Body of pancreas (tissue), 4 donors: Measurements from ENCODE around the gene DDIAS. TPM values are rescaled to one million over a fixed set of nuclear protein-coding genes. Genes with fewer than 3 reads are reported as not detected.
"Not testable (repeated sequence)": the region's sequence is repeated elsewhere in the genome, so short reads cannot be mapped to it uniquely, and the experiment has no call there.

Source experiments
- ATAC-seq: fragments of 150-250 bp; one replicate; pipeline ENCODE4 v1.9.1; 2016
- DNase-seq, 4 donors: peaks; one replicate each; pipeline ENCODE4 v3.0.0-alpha.2; 2019
- H3K27ac ChIP-seq, 4 donors: fragments of 200-600 bp; sonication (generic); 1 replicate in 3 of 4; 2 replicates in 1 of 4; pipeline versions ENCODE4 v1.5.1 to v1.6.1; 2016 to 2019; ENCODE audit warnings: mild to moderate bottlenecking in 1 of 4, mixed read lengths in 1 of 4, moderate library complexity in 1 of 4
- H3K27me3 ChIP-seq, 2 donors: fragments of 200-600 bp; sonication (generic); one replicate each; pipeline ENCODE4 v1.6.0; 2016; ENCODE audit warnings: mild to moderate bottlenecking in 1 of 2
- H3K36me3 ChIP-seq, 2 donors: fragments of 200-600 bp; sonication (generic); replicated peaks in 1 of 2; 2 replicates each; pipeline ENCODE4 v1.5.1; 2016; ENCODE audit warnings: low read depth in 2 of 2; ENCODE audit not compliant: insufficient read depth in 1 of 2
- H3K4me1 ChIP-seq: fragments of 200-600 bp; sonication (generic); one replicate; pipeline ENCODE4 v1.6.0; 2016
- H3K4me3 ChIP-seq, 2 donors: fragments of 200-600 bp; sonication (generic); 1 replicate in 1 of 2; 2 replicates in 1 of 2; pipeline ENCODE4 v1.5.1; 2016 to 2019
- H3K9me3 ChIP-seq, 3 donors: fragments of 200-600 bp; sonication (generic); 1 replicate in 2 of 3; 2 replicates in 1 of 3; pipeline ENCODE4 v1.5.1; 2016
- POLR2A ChIP-seq, 3 donors: fragments of 450-650 bp; IDR thresholded peaks; one replicate each; pipeline ENCODE4 v1.6.1; 2016; ENCODE audit warnings: antibody characterized with exemption in 3 of 3, mild to moderate bottlenecking in 2 of 3
- WGBS, 2 donors: methylation state at CpG; one replicate each; pipeline ENCODE4 v1.1.5; 2017; 5-methylcytosine and 5-hydroxymethylcytosine counted together
- intact Hi-C: fragments of 100-400 bp; cut with DNase I; formaldehyde crosslinking; loops from one replicate; pipeline ENCODE4 v1.15.1; 2023
- total RNA-seq, 2 donors: library from RNA; depleted of rRNA; stranded (reverse); fragments of >200 nt; gene quantifications; one replicate each; pipeline ENCODE4 v1.1.0, GENCODE V29; 2016
- TF ChIP-seq, protein P1 (sequence below), 7 experiments: fragments of 450-650 bp in 4 of 7; fragments of 200-600 bp in 3 of 7; sonication (generic) in 3 of 7; IDR thresholded peaks; one replicate each; pipeline ENCODE4 v1.5.1; 2016 to 2019; ENCODE audit warnings: antibody characterized with exemption in 7 of 7

The DDIAS gene
- total RNA-seq, 2 donors from 2014 or later = not detected

DNA sequence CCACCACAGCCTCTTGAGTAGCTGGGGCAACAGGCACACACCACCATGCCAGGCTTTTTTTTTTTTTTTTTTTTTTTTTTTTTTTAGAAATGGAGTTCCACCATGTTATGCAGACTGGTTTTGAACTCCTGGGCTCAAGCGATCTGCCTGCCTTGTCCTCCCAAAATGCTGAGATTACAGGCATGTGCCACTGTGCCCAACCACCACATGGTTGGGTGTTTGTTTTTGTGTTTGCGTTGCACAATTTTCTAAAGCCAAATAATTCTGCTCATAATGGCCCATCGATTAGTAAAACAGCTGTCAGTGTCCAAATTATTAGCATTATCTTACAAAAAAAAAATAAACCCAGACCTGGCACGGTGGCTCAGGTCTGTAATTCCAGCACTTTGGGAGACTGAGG is 65.8 kb downstream of the DDIAS start:
- TF ChIP-seq POLR2A (IDR thresholded peaks at IDR 0.05) = no peak
- TF ChIP-seq, protein P1, sequence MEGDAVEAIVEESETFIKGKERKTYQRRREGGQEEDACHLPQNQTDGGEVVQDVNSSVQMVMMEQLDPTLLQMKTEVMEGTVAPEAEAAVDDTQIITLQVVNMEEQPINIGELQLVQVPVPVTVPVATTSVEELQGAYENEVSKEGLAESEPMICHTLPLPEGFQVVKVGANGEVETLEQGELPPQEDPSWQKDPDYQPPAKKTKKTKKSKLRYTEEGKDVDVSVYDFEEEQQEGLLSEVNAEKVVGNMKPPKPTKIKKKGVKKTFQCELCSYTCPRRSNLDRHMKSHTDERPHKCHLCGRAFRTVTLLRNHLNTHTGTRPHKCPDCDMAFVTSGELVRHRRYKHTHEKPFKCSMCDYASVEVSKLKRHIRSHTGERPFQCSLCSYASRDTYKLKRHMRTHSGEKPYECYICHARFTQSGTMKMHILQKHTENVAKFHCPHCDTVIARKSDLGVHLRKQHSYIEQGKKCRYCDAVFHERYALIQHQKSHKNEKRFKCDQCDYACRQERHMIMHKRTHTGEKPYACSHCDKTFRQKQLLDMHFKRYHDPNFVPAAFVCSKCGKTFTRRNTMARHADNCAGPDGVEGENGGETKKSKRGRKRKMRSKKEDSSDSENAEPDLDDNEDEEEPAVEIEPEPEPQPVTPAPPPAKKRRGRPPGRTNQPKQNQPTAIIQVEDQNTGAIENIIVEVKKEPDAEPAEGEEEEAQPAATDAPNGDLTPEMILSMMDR (IDR thresholded peaks at IDR 0.05) = no peak
- Histone ChIP-seq H3K27me3 (no peaks in the 10 kb centered on the region), H3K9me3 (no peaks in the 10 kb centered on the region), H3K4me1 (no peaks in the 10 kb centered on the region), H3K36me3 (no peaks in the 10 kb centered on the region), H3K4me3 (no peak overlapping the region), H3K27ac (no peak overlapping the region)
- WGBS, 2 donors = 86 to 97% methylated on average over 4 of the region's 4 CpGs
- DNase-seq (no peak), ATAC-seq (no peak)
- intact Hi-C loops = no loop called here

DNA sequence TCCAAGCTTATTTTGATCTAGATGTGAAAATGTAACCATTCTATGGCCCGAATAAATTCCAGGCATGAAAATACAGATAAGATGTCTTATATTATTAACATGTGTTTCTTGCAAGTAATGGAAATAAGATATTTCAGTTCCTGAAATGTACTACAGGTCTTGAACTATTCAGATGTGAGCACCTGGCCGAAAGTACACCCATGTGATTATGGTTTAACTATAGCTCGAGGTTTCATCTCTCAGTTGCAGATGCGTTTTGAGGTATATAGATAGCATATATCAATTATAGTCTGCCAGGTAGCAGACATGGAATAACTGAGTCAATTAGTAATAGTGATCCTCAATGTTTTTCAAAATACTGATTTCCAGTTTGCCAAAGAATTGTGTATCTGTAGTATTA is 68.3 kb downstream of the DDIAS start:
- TF ChIP-seq, protein P1 (IDR thresholded peaks at IDR 0.05) = no peak
- no peak for TF ChIP-seq POLR2A (IDR thresholded peaks at IDR 0.05)
- 81 to 84% methylated on average over 4 of the region's 4 CpGs for WGBS, 2 donors
- Histone ChIP-seq H3K27ac (no peak overlapping the region), H3K4me1 (no peaks in the 10 kb centered on the region), H3K27me3 (no peaks in the 10 kb centered on the region), H3K9me3 (no peaks in the 10 kb centered on the region), H3K4me3 (no peak overlapping the region), H3K36me3 (no peaks in the 10 kb centered on the region)
- intact Hi-C loops = no loop called here
- no peak for DNase-seq
- no peak for ATAC-seq

DNA sequence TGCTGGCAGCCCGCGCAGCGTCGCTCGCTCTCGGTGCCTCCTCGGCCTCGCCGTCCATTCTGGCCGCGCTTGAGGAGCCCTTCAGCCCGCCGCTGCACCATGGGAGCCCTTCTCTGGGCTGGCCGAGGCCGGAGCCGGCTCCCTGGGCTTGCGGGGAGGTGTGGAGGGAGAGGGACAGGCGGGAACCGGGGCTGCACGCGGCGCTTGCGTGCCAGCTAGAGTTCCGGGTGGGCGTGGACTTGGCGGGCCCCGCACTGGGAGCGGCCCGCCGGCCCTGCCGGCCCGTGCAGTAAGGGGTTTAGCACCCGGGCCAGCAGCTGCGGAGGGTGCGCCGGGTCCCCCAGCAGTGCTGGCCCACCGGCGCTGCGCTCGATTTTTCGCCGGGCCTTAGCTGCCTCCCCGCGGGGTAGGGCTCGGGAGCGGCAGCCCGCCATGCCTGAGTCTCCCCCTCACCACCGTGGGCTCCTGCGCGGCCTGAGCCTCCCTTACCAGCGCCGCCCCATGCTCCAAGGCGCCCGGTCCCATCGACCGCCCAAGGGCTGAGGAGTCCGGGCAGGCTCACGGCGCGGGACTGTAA is 69.1 kb downstream of the DDIAS start:
- 88 to 93% methylated on average over 13 to 58 of the region's 60 CpGs for WGBS, 2 donors
- not testable (repeated sequence) for ATAC-seq

DNA sequence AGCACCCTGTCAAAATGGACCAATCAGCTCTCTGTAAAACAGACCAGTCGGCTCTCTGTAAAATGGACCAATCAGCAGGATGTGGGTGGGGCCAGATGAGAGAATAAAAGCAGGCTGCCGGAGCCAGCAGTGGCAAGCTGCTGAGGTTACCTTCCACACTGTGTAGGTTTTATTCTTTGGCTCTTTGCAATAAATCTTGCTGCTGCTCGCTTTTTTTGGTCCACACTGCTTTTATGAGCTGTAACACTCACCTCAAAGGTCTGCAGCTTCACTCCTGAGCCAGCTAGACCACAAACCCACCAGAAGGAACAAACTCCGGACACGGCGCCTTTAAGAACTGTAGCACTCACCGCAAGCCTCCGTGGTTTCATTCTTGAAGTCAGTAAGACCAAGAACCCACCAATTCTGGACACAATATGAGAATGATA is 70.0 kb downstream of the DDIAS start:
- H3K27me3 ChIP-seq, H3K4me3 ChIP-seq, DNase-seq, H3K4me1 ChIP-seq, H3K9me3 ChIP-seq, H3K27ac ChIP-seq, intact Hi-C loops, ATAC-seq, H3K36me3 ChIP-seq: not testable (repeated sequence)
- peak in 1 of 3 donors; percentile 25 for TF ChIP-seq POLR2A (IDR thresholded peaks at IDR 0.05)
- 91 to 92% methylated on average over 8 of the region's 8 CpGs for WGBS, 2 donors

More for the DNA sequence above, 69.1 kb downstream of the DDIAS start:
- H3K4me1 ChIP-seq, intact Hi-C loops, H3K27ac ChIP-seq, H3K9me3 ChIP-seq, DNase-seq, H3K36me3 ChIP-seq, H3K4me3 ChIP-seq, H3K27me3 ChIP-seq: not testable (repeated sequence)

DNA sequence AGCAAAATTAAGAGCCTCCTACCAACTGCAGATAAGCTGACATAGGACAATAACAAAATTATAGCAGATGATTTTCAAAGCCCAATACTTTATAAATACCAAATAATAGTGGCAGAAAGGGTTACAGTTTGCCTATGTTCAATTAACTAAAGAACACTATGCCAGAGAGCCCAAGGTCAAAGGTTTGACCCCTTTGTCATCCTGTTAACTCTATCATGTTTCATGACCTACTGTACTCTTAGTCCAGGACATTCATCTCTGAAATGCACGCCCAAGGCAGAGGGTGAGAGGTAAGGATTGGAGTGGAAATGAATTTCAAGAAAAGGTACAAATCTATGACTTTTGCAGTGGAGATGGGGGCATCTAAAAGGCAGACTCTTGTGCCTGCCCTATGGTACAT is 70.6 kb downstream of the DDIAS start:
- Histone ChIP-seq H3K36me3 (no peaks in the 10 kb centered on the region), H3K9me3 (no peaks in the 10 kb centered on the region), H3K27me3 (no peaks in the 10 kb centered on the region), H3K27ac (no peak overlapping the region), H3K4me3 (no peak overlapping the region), H3K4me1 (no peaks in the 10 kb centered on the region)
- no peak for ATAC-seq
- intact Hi-C loops = no loop called here
- DNase-seq = no peak
- 65 to 85% methylated on average over 1 of the region's 1 CpG for WGBS, 2 donors
- TF ChIP-seq, protein P1 (IDR thresholded peaks at IDR 0.05) = no peak
- no peak for TF ChIP-seq POLR2A (IDR thresholded peaks at IDR 0.05)

DNA sequence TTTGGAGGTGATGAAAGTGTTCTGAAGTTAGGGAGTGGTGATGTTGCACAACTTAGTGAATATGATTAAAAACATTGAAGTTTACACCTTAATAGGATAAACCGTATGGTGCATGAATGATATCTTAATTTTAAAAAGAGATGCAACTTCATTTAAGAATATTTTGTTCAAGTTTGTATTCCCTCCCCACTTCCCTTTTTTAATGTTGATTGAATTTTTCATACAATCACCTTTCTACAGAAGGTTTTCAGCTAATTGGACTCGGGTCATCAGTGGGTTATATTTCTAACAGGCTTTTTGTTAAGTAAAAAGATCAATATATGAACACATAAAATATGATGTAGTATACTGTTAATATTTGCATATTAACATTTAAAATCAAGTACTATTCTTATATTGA is 72.6 kb downstream of the DDIAS start:
- Histone ChIP-seq H3K9me3 (no peaks in the 10 kb centered on the region), H3K4me3 (no peak overlapping the region), H3K27ac (no peak overlapping the region), H3K4me1 (no peaks in the 10 kb centered on the region), H3K36me3 (no peaks in the 10 kb centered on the region), H3K27me3 (no peaks in the 10 kb centered on the region)
- ATAC-seq = no peak
- intact Hi-C loops = no loop called here
- no peak for TF ChIP-seq POLR2A (IDR thresholded peaks at IDR 0.05)
- TF ChIP-seq, protein P1 (IDR thresholded peaks at IDR 0.05) = no peak
- no peak for DNase-seq
- 93 to 95% methylated on average over 2 of the region's 2 CpGs for WGBS, 2 donors
